Esophagus muscularis mucosa (tissue), 4 donors: ENCODE results near the gene PKP2. TPM values are rescaled to one million over a fixed set of nuclear protein-coding genes. Genes with fewer than 3 reads are reported as not detected.
"Not testable (repeated sequence)": the region's sequence is repeated elsewhere in the genome, so short reads cannot be mapped to it uniquely, and the experiment has no call there.

Experiments
- DNase-seq: peaks from one replicate; pipeline ENCODE4 v3.0.0-alpha.2; 2017; ENCODE audit errors: extremely low spot score
- H3K27ac ChIP-seq, 4 donors: fragments of 200-600 bp; sonication (generic); replicated peaks in 1 of 4; 1 replicate in 3 of 4; 2 replicates in 1 of 4; pipeline ENCODE4 v1.5.1; 2016 to 2019; ENCODE audit warnings: mild to moderate bottlenecking in 1 of 4
- H3K27me3 ChIP-seq, 4 donors: fragments of 200-600 bp; sonication (generic); one replicate each; pipeline versions ENCODE4 v1.5.1 to v1.6.0; 2016 to 2019
- H3K36me3 ChIP-seq, 4 donors: fragments of 200-600 bp; sonication (generic); one replicate each; pipeline ENCODE4 v1.5.1; 2016 to 2019
- H3K4me1 ChIP-seq, 4 donors: fragments of 200-600 bp; sonication (generic); one replicate each; pipeline ENCODE4 v1.5.1; 2016 to 2019
- H3K4me3 ChIP-seq, 4 donors: fragments of 200-600 bp; sonication (generic); 1 replicate in 2 of 4; 2 replicates in 2 of 4; pipeline ENCODE4 v1.5.1; 2016 to 2019; ENCODE audit warnings: mild to moderate bottlenecking in 4 of 4, moderate library complexity in 1 of 4
- H3K9me3 ChIP-seq, 4 donors: fragments of 200-600 bp; sonication (generic); 1 replicate in 3 of 4; 2 replicates in 1 of 4; pipeline ENCODE4 v1.5.1; 2016 to 2019
- EP300 ChIP-seq: sonication (generic); formaldehyde crosslinking; IDR thresholded peaks from one replicate; pipeline ENCODE4 v1.6.1; 2017; ENCODE audit warnings: antibody characterized with exemption
- POLR2A ChIP-seq: fragments of 450-650 bp; IDR thresholded peaks from one replicate; pipeline ENCODE4 v1.6.1; 2017; ENCODE audit warnings: antibody characterized with exemption, moderate library complexity, mild to moderate bottlenecking, low read depth
- POLR2AphosphoS5 ChIP-seq, 2 donors: sonication (generic); formaldehyde crosslinking; IDR thresholded peaks; one replicate each; pipeline ENCODE4 v1.6.1; 2017; ENCODE audit warnings: antibody characterized with exemption in 2 of 2
- WGBS: methylation state at CpG from one replicate; pipeline ENCODE4 v1.1.5; 2018; 5-methylcytosine and 5-hydroxymethylcytosine counted together
- intact Hi-C: fragments of 100-400 bp; cut with DNase I; formaldehyde crosslinking; loops from one replicate; pipeline ENCODE4 v1.15.1; 2023
- total RNA-seq, 4 donors: library from RNA; depleted of rRNA; stranded (reverse); fragments of >200 nt; gene quantifications; one replicate each; pipeline versions ENCODE4 v1.1.0 to v1.2.1, GENCODE V29; 2016
- TF ChIP-seq, protein P1 (sequence below), 3 experiments: fragments of 200-600 bp in 2 of 3; fragments of 450-650 bp in 1 of 3; sonication (generic) in 2 of 3; IDR thresholded peaks; one replicate each; pipeline ENCODE4 v1.5.1; 2017 to 2019; ENCODE audit warnings: antibody characterized with exemption in 3 of 3, mild to moderate bottlenecking in 2 of 3, moderate library complexity in 1 of 3

PKP2 gene
- total RNA-seq, 4 donors from 2014 or later: 1.2 to 1.5 (median 1.3) TPM

DNA sequence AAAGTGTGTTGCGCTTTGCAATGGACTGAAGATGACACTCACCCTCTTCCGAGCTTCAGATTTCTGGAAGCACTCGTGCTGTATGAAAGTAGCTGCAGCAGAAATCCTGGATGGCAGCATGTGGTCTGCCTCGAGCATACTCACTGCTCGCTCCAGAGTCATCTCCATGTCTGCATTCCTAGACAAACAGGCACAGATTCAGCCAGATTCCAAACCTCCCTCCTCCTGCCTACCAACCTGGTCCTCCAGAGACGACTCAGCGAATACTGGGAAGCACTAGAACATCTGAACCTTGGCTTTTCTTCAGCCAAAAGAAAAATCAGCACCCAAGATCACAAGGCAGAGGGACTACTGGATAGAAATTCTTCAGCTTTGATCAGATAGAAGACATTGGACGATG lies 27.7 kb downstream of the PKP2 start:
- Histone ChIP-seq H3K4me3 (no peak overlapping the region), H3K27me3 (peaks cover 0 to 11% (median 0%) of the 10 kb centered on the region in 4 donors)
- 88% methylated on average over 8 of the region's 8 CpGs for WGBS

DNA sequence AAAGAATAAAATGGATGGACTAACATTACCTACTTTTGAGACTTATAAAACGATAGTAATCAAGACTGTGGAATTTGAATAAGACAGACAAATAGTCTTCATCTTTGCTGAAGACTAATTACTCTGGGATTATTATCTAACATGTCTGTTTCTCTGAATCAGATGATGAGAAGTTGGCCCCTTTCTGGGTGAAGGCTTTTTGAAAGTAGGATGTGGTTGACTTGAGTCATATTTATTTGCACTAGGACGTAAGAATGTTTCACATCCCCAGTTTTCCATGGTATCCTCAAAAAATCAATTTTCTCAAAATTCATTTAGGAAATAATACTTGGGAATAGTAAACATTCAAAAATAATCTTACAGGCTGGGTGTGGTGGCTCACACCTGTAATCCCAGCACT lies 31.8 kb downstream of the PKP2 start:
- Histone ChIP-seq H3K27me3 (no peaks in the 10 kb centered on the region), H3K4me1 (no peaks in the 10 kb centered on the region), H3K36me3 (peaks cover 0 to 32% (median 0%) of the 10 kb centered on the region in 4 donors), H3K9me3 (no peaks in the 10 kb centered on the region), H3K27ac (no peak overlapping the region), H3K4me3 (no peak overlapping the region)
- 86% methylated on average over 2 of the region's 2 CpGs for WGBS
- intact Hi-C loops: no loop called here
- no peak for DNase-seq
- TF ChIP-seq POLR2AphosphoS5 (IDR thresholded peaks at IDR 0.05) (no peak), POLR2A (no peak), EP300 (no peak)
- TF ChIP-seq, protein P1, sequence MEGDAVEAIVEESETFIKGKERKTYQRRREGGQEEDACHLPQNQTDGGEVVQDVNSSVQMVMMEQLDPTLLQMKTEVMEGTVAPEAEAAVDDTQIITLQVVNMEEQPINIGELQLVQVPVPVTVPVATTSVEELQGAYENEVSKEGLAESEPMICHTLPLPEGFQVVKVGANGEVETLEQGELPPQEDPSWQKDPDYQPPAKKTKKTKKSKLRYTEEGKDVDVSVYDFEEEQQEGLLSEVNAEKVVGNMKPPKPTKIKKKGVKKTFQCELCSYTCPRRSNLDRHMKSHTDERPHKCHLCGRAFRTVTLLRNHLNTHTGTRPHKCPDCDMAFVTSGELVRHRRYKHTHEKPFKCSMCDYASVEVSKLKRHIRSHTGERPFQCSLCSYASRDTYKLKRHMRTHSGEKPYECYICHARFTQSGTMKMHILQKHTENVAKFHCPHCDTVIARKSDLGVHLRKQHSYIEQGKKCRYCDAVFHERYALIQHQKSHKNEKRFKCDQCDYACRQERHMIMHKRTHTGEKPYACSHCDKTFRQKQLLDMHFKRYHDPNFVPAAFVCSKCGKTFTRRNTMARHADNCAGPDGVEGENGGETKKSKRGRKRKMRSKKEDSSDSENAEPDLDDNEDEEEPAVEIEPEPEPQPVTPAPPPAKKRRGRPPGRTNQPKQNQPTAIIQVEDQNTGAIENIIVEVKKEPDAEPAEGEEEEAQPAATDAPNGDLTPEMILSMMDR (IDR thresholded peaks at IDR 0.05): no peak

More for the DNA sequence above, 27.7 kb downstream of the PKP2 start:
- H3K36me3 ChIP-seq: peaks cover 0 to 36% (median 0%) of the 10 kb centered on the region in 4 donors
- H3K9me3 ChIP-seq: no peaks in the 10 kb centered on the region
- intact Hi-C loops: no loop called here
- TF ChIP-seq POLR2A: no peak
- TF ChIP-seq POLR2AphosphoS5 (IDR thresholded peaks at IDR 0.05): no peak
- TF ChIP-seq, protein P1 (IDR thresholded peaks at IDR 0.05): no peak
- no peak for TF ChIP-seq EP300
- H3K27ac ChIP-seq: no peak overlapping the region
- no peaks in the 10 kb centered on the region for H3K4me1 ChIP-seq
- no peak for DNase-seq

DNA sequence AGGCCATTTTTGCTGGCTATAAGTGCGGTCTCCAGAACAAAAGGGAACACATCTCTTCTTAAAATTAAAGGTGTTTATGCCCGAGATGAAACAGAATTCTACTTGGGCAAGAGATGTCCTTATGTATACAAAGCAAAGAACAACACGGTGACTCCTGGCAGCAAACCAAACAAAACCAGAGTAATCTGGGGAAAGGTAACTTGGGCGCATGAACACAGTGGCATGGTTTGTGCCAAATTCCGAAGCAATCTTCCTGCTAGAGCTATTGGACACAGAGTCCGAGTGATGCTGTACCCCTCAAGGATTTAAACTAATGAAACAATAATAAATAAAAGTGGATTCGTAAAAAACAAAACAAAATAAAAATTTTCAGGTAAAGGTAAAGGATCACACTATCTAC lies 33.4 kb downstream of the PKP2 start:
- Histone ChIP-seq H3K9me3 (no peaks in the 10 kb centered on the region), H3K27me3 (no peaks in the 10 kb centered on the region), H3K4me1 (no peaks in the 10 kb centered on the region), H3K4me3 (no peak overlapping the region), H3K36me3 (peaks cover 0 to 17% (median 0%) of the 10 kb centered on the region in 4 donors), H3K27ac (no peak overlapping the region)
- intact Hi-C loops: no loop called here
- WGBS: 86% methylated on average over 7 of the region's 7 CpGs
- no peak for DNase-seq
- TF ChIP-seq, protein P1 (IDR thresholded peaks at IDR 0.05): no peak
- no peak for TF ChIP-seq EP300

DNA sequence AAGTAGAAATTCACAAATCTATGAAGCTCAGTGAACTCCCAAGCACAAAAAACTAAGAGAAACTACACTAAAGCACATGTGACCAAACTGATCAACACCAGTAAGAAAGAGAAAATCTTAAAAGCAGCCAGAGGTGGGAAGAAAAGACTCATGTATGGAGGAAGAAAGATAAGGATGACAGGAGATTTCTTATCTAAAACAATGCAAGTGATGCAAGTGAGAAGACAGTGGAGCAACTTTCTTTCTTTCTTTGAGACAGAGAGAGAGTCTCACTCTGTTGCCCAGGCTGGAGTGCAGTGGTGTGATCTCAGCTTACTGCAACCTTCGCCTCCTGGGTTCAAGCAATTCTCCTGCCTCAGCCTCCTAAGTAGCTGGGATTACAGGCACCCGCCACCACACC lies 34.9 kb downstream of the PKP2 start:
- H3K4me3 ChIP-seq, H3K9me3 ChIP-seq, H3K4me1 ChIP-seq, H3K27ac ChIP-seq, H3K36me3 ChIP-seq, intact Hi-C loops, H3K27me3 ChIP-seq, DNase-seq: not testable (repeated sequence)
- 94% methylated on average over 2 of the region's 2 CpGs for WGBS

DNA sequence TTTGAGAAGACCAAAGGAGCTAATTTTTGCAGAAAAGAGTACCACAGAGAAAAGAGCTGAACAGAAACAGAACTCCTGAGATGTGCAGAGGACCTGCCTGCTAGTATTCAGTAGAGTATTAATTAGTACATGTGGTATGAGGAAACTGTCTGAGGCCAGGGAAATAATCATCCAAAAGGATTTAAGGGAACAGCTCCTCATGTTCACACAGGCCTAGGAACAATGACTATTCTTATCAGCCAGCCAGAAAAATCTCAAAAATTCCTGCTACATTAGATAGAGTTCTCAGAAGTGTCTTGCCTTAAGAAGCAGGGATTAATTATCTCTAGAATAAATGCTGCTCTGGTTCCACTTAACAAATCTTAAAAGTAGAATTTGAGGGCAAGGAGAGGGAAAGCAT lies 36.4 kb downstream of the PKP2 start:
- Histone ChIP-seq H3K27ac (no peak overlapping the region), H3K9me3 (no peaks in the 10 kb centered on the region), H3K4me1 (peaks cover 0 to 4% (median 0%) of the 10 kb centered on the region in 4 donors), H3K36me3 (no peaks in the 10 kb centered on the region), H3K4me3 (no peak overlapping the region), H3K27me3 (no peaks in the 10 kb centered on the region)
- intact Hi-C loops: no loop called here
- no peak for DNase-seq
- TF ChIP-seq POLR2A (no peak), POLR2AphosphoS5 (IDR thresholded peaks at IDR 0.05) (no peak), EP300 (no peak)
- TF ChIP-seq, protein P1 (IDR thresholded peaks at IDR 0.05): no peak
